ENCODE results near the gene SMOC2. TPM values are rescaled to one million over a fixed set of nuclear protein-coding genes. Genes with fewer than 3 reads are reported as not detected.
A peak's percentile ranks its signal among the peaks of the same experiment; 100 is the strongest.

Gene SMOC2
- total RNA-seq, 1 donor: 0.36 TPM

DNA sequence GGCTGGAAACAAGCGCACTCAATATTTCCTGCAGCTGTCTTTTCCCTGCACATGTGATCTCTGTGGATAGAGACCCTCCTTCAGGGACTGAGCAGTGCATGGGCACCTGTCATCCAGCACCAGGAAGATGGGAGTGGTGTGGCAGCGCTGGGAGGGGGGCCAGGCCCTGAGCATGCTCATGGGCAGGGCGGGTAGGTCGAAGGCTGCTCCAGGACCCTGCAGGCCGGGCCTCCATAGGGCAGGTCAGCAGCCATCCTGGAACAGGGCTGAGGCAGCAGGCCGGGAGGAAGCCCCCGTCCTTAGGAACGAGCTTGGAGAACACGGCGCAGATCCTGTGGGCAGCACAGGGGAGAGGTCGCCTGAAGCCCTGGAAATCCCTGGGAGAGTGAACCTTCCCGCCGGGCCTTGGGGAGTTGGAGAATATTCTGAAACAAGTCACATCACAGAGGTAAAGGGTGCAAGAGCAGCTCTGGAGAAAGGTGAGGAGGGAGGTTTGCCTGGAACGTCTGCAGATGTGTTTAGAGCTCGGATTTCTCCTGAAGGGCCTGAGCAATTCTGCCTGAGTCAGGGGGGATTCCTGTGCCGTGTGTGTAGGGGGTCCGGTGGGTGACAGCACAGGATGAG is 133.2 kb downstream of the SMOC2 start:
- Histone ChIP-seq H3K9me3 (ENCODE audit: low read depth, low read length) (no peaks in the 10 kb centered on the region), H3K4me3 (ENCODE audit: insufficient read depth, low read length) (no peak overlapping the region), H3K36me3 (ENCODE audit: insufficient read depth, low read length) (no peaks in the 10 kb centered on the region), H4K20me1 (ENCODE audit: insufficient read depth, low read length) (no peaks in the 10 kb centered on the region), H2AFZ (ENCODE audit: low read length) (no peak overlapping the region), H3K27me3 (ENCODE audit: insufficient read depth, low read length) (no peaks in the 10 kb centered on the region), H3K4me2 (ENCODE audit: insufficient read depth, low read length) (no peak overlapping the region), H3K79me2 (ENCODE audit: insufficient read depth, low read length) (no peaks in the 10 kb centered on the region), H3K27ac (ENCODE audit: low read depth, low read length) (no peak overlapping the region), H3K4me1 (ENCODE audit: insufficient read depth, low read length) (no peaks in the 10 kb centered on the region)
- DNase-seq (ENCODE audit: insufficient read length, low spot score, missing footprints): no peak
- TF ChIP-seq, protein P1, sequence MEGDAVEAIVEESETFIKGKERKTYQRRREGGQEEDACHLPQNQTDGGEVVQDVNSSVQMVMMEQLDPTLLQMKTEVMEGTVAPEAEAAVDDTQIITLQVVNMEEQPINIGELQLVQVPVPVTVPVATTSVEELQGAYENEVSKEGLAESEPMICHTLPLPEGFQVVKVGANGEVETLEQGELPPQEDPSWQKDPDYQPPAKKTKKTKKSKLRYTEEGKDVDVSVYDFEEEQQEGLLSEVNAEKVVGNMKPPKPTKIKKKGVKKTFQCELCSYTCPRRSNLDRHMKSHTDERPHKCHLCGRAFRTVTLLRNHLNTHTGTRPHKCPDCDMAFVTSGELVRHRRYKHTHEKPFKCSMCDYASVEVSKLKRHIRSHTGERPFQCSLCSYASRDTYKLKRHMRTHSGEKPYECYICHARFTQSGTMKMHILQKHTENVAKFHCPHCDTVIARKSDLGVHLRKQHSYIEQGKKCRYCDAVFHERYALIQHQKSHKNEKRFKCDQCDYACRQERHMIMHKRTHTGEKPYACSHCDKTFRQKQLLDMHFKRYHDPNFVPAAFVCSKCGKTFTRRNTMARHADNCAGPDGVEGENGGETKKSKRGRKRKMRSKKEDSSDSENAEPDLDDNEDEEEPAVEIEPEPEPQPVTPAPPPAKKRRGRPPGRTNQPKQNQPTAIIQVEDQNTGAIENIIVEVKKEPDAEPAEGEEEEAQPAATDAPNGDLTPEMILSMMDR (IDR thresholded peaks at IDR 0.05; ENCODE audit: extremely low read depth, low read depth, low read length): no peak

DNA sequence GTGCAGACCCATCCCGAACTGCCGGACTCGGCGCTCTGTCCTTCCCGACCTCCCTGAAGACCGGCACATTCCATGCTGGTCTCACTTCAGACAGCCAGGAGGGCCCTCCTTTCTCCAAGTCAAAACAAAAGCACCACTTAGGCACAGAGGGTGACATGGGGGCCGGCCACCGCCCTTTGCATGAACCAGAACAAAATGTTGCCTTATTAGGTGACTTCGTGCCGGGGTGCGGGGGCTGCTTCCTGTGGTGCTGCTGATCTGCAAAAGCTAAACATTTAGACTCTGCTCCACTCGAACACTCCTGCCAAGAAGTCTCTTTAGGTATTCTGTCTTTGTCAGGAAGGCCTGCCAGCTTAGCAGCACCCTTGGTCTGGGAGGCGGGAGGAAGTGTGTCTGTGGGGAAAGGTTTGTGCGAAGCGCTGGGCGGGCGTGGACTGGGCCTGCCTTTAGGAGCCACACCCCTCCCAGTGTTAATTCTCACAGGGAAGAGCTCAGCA is 133.8 kb downstream of the SMOC2 start:
- Histone ChIP-seq H3K79me2 (ENCODE audit: insufficient read depth, low read length) (no peaks in the 10 kb centered on the region), H3K4me3 (ENCODE audit: insufficient read depth, low read length) (no peak overlapping the region), H4K20me1 (ENCODE audit: insufficient read depth, low read length) (no peaks in the 10 kb centered on the region), H3K4me2 (ENCODE audit: insufficient read depth, low read length) (no peak overlapping the region), H3K36me3 (ENCODE audit: insufficient read depth, low read length) (no peaks in the 10 kb centered on the region), H2AFZ (ENCODE audit: low read length) (no peak overlapping the region), H3K4me1 (ENCODE audit: insufficient read depth, low read length) (no peaks in the 10 kb centered on the region), H3K27ac (ENCODE audit: low read depth, low read length) (no peak overlapping the region), H3K9me3 (ENCODE audit: low read depth, low read length) (no peaks in the 10 kb centered on the region), H3K27me3 (ENCODE audit: insufficient read depth, low read length) (no peaks in the 10 kb centered on the region)
- DNase-seq (ENCODE audit: insufficient read length, low spot score, missing footprints): no peak
- TF ChIP-seq, protein P1 (IDR thresholded peaks at IDR 0.05; ENCODE audit: extremely low read depth, low read depth, low read length): no peak

DNA sequence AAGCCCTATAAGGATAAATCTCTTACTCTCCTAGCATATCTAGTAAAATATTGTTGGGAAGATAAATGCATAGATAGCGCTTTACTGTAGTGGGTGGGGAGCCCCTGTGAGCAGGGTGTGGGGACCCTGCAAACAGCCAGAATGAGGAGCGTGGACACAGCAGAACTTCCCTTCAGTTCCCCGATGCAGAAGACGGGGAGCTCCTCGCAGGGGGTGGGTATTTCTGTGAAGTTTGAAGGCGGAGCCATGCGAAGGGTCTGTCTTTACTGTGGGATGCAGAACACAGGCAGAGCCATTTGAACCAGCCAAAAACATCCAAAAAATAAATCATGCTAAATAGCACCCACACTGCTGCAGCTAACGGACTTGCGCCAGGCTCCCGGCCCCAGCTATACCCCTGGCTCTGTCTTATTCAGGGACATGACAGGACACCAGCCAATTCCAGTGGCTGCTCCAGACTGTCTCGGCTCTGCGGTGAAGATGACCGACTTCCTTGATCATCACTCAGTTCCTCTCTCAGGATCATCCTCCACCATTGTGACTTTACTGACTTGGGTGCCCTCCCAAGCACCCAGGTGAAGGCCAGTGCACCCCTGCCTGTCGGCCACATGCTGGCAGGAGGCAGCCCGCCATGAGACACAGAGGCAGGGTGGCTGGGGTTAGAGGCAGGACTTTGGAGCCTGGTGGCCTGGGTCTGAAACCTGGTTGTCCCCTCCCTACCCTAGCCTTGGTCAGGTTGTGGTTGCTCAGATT is 134.5 kb downstream of the SMOC2 start:
- TF ChIP-seq, protein P1 (IDR thresholded peaks at IDR 0.05; ENCODE audit: extremely low read depth, low read depth, low read length): no peak
- Histone ChIP-seq H3K9me3 (ENCODE audit: low read depth, low read length) (no peaks in the 10 kb centered on the region), H3K27ac (ENCODE audit: low read depth, low read length) (no peak overlapping the region), H4K20me1 (ENCODE audit: insufficient read depth, low read length) (no peaks in the 10 kb centered on the region), H3K4me2 (ENCODE audit: insufficient read depth, low read length) (no peak overlapping the region), H2AFZ (ENCODE audit: low read length) (no peak overlapping the region), H3K36me3 (ENCODE audit: insufficient read depth, low read length) (no peaks in the 10 kb centered on the region), H3K27me3 (ENCODE audit: insufficient read depth, low read length) (no peaks in the 10 kb centered on the region), H3K4me1 (ENCODE audit: insufficient read depth, low read length) (no peaks in the 10 kb centered on the region), H3K4me3 (ENCODE audit: insufficient read depth, low read length) (no peak overlapping the region), H3K79me2 (ENCODE audit: insufficient read depth, low read length) (no peaks in the 10 kb centered on the region)
- peak; percentile 81 for DNase-seq (ENCODE audit: insufficient read length, low spot score, missing footprints)

DNA sequence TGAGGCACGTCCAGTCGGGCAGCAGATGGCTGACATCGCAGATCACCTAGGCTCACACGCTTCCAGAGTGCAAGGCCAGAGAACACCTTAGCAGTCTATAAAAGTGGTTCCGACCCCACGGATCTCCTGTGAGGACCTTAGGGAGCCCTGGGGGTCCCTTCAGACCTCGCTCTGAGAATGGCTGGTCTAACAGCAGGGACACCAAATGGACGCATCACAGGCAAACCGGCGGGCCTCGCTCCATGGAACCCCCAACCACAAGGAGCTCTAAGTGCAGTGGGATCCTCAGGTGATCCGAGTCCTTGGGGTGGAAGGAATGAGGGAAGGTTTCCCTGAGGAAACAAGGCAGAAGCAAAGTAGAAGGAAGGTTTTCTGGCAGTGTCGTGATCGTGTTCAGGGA is 135.4 kb downstream of the SMOC2 start:
- H3K27me3 ChIP-seq (ENCODE audit: insufficient read depth, low read length): no peaks in the 10 kb centered on the region
- H3K4me1 ChIP-seq (ENCODE audit: insufficient read depth, low read length): no peaks in the 10 kb centered on the region
- no peak overlapping the region for H3K4me2 ChIP-seq (ENCODE audit: insufficient read depth, low read length)
- no peak overlapping the region for H3K27ac ChIP-seq (ENCODE audit: low read depth, low read length)
- H4K20me1 ChIP-seq (ENCODE audit: insufficient read depth, low read length): no peaks in the 10 kb centered on the region
- no peak overlapping the region for H3K4me3 ChIP-seq (ENCODE audit: insufficient read depth, low read length)
- H3K36me3 ChIP-seq (ENCODE audit: insufficient read depth, low read length): no peaks in the 10 kb centered on the region
- H3K9me3 ChIP-seq (ENCODE audit: low read depth, low read length): no peaks in the 10 kb centered on the region
- H2AFZ ChIP-seq (ENCODE audit: low read length): no peak overlapping the region
- no peak for DNase-seq (ENCODE audit: insufficient read length, low spot score, missing footprints)
- H3K79me2 ChIP-seq (ENCODE audit: insufficient read depth, low read length): no peaks in the 10 kb centered on the region
- TF ChIP-seq, protein P1 (IDR thresholded peaks at IDR 0.05; ENCODE audit: extremely low read depth, low read depth, low read length): no peak
